GM10248 (cell line): ENCODE data around the gene MAPK1.
A peak's percentile ranks its signal among the peaks of the same experiment; 100 is the strongest.
"Not testable (repeated sequence)": the region's sequence is repeated elsewhere in the genome, so short reads cannot be mapped to it uniquely, and the experiment has no call there.

ENCODE experiments used
- CTCF ChIA-PET: fragments of 300-600 bp; sonication (Branson Sonifier 250); formaldehyde crosslinking; extraction: SDS; loops from one replicate; lab custom pipeline; 2021; ENCODE audit warnings: antibody characterized with exemption; lab: Yijun Ruan, JAX
- POLR2A ChIA-PET: fragments of 350-650 bp; sonication (Branson Sonifier 250); formaldehyde crosslinking; extraction: SDS; loops from one replicate; lab custom pipeline; 2020; ENCODE audit warnings: antibody characterized with exemption; lab: Yijun Ruan, JAX
- DNase-seq: peaks from one replicate; pipeline ENCODE4 v3.0.0; 2012; ENCODE audit errors: extremely low spot score
- CTCF ChIP-seq: IDR thresholded peaks from 2 replicates; pipeline ENCODE4 v1.5.1; 2012; ENCODE audit warnings: mild to moderate bottlenecking, low read depth; ENCODE audit errors: extremely low read depth, missing control alignments, control extremely low read depth

The MAPK1 gene

GRCh38 chr22:21819183-21819770, 48.2 kb downstream of the MAPK1 start:
- no peak for TF ChIP-seq CTCF
- ChIA-PET CTCF (interaction anchor here (2.1 kb wide), 1 partner anchor 153 kb away, joined by 4 read pairs; no protein-coding TSS in a partner anchor), POLR2A (interaction anchor here (0.6 to 0.9 kb wide), 2 partner anchors 48 to 53 kb away, joined by 3 read pairs; partner anchors contain the start of gene MAPK1)
- no peak for DNase-seq

- CTCF ChIA-PET = interaction anchor here (2.1 kb wide), 1 partner anchor 153 kb away, joined by 4 read pairs; no protein-coding TSS in a partner anchor
- no peak for DNase-seq
- POLR2A ChIA-PET = interaction anchor here (0.9 kb wide), 1 partner anchor 49 kb away, joined by 3 read pairs; the partner anchor contains the start of gene MAPK1
Measured at GRCh38 chr22:21818487-21819182, 48.8 kb downstream of the MAPK1 start.

GRCh38 chr22:21817497-21817853, 50.0 kb downstream of the MAPK1 start:
- DNase-seq, POLR2A ChIA-PET, CTCF ChIA-PET: not testable (repeated sequence)

More at GRCh38 chr22:21818487-21819182, 48.8 kb downstream of the MAPK1 start:
- TF ChIP-seq CTCF = no peak

- peak; percentile 71 for DNase-seq
- no peak for TF ChIP-seq CTCF
- ChIA-PET CTCF (interaction anchor here (0.8 kb wide), 1 partner anchor 51 kb away, joined by 3 read pairs; no protein-coding TSS in a partner anchor), POLR2A (no interaction called here)
Measured at GRCh38 chr22:21816787-21817496, 50.5 kb downstream of the MAPK1 start.

GRCh38 chr22:21816472-21816786, 51.0 kb downstream of the MAPK1 start:
- no peak for DNase-seq
- no peak for TF ChIP-seq CTCF
- ChIA-PET CTCF (interaction anchor here (0.8 kb wide), 1 partner anchor 50 kb away, joined by 3 read pairs; no protein-coding TSS in a partner anchor), POLR2A (no interaction called here)

GRCh38 chr22:21815958-21816357, 51.5 kb downstream of the MAPK1 start:
- no peak for DNase-seq
- CTCF ChIA-PET = interaction anchor here (0.8 kb wide), 1 partner anchor 50 kb away, joined by 3 read pairs; no protein-coding TSS in a partner anchor
- no peak for TF ChIP-seq CTCF
- POLR2A ChIA-PET = no interaction called here
